BJ (cell line): ENCODE measurements around the gene CTNND2. TPM values are rescaled to one million over a fixed set of nuclear protein-coding genes. Genes with fewer than 3 reads are reported as not detected.

Experiments
- CTCF ChIA-PET: fragments of 350-600 bp; formaldehyde crosslinking; extraction: SDS; loops from one replicate; lab custom pipeline; 2021; ENCODE audit warnings: antibody characterized with exemption, inconsistent platforms; lab: Yijun Ruan, JAX
- POLR2A ChIA-PET: fragments of 300-600 bp; sonication (Branson Sonifier 250); formaldehyde crosslinking; extraction: SDS; loops from one replicate; lab custom pipeline; 2021; ENCODE audit warnings: antibody characterized with exemption; lab: Charles Lee
- DNase-seq: peaks from one replicate; pipeline ENCODE4 v3.0.0-alpha.2; 2011; ENCODE audit warnings: low read depth
- H3K27me3 ChIP-seq: 2 replicates; pipeline ENCODE4 v1.6.0; 2011; ENCODE audit warnings: low read length; ENCODE audit not compliant: control insufficient read depth, insufficient read depth
- H3K36me3 ChIP-seq: 2 replicates; pipeline ENCODE4 v1.5.1; 2011; ENCODE audit warnings: low read length; ENCODE audit not compliant: control insufficient read depth, insufficient read depth
- H3K4me3 ChIP-seq: 2 replicates; pipeline ENCODE4 v1.5.1; 2011; ENCODE audit warnings: low read depth, mild to moderate bottlenecking, control low read depth, low read length
- polyA plus RNA-seq: library from polyadenylated mRNA; depleted of rRNA; stranded (reverse); fragments of >200 nt; gene quantifications from 2 replicates; pipeline ENCODE4 v1.2.3, GENCODE V29; 2011
- TF ChIP-seq, protein P1 (sequence below): IDR thresholded peaks from 2 replicates; pipeline ENCODE4 v1.5.1; 2011; ENCODE audit warnings: low read depth, mild to moderate bottlenecking, control low read depth, inconsistent platforms, low read length, moderate library complexity; ENCODE audit not compliant: insufficient read depth

CTNND2 gene
- polyA plus RNA-seq, 1 experiment, result not detected

DNA sequence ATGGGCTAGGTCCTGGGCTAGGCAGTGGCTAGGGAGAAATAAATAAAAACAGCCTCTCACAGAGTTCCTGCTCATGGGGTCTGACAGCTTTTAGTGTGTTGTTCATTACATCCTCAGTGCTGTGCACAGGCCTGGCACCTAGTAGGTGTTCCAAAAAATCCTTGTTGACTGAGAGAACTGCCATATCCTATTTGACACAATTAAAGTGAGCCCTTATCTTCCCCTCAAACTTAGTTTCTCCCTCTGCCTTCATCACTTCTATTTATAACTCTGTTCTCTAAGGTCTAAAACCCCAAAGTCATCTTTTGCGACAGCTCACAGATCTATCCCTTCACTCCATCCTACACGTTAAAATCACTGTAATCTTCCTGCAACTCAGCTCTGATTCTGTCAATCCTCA lies 594.1 kb downstream of the CTNND2 start:
- TF ChIP-seq, protein P1, sequence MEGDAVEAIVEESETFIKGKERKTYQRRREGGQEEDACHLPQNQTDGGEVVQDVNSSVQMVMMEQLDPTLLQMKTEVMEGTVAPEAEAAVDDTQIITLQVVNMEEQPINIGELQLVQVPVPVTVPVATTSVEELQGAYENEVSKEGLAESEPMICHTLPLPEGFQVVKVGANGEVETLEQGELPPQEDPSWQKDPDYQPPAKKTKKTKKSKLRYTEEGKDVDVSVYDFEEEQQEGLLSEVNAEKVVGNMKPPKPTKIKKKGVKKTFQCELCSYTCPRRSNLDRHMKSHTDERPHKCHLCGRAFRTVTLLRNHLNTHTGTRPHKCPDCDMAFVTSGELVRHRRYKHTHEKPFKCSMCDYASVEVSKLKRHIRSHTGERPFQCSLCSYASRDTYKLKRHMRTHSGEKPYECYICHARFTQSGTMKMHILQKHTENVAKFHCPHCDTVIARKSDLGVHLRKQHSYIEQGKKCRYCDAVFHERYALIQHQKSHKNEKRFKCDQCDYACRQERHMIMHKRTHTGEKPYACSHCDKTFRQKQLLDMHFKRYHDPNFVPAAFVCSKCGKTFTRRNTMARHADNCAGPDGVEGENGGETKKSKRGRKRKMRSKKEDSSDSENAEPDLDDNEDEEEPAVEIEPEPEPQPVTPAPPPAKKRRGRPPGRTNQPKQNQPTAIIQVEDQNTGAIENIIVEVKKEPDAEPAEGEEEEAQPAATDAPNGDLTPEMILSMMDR, result no peak
- DNase-seq, result no peak
- POLR2A ChIA-PET, result no interaction called here
- CTCF ChIA-PET, result no interaction called here
- no peaks in the 10 kb centered on the region for H3K27me3 ChIP-seq
- no peak overlapping the region for H3K4me3 ChIP-seq
- no peaks in the 10 kb centered on the region for H3K36me3 ChIP-seq

DNA sequence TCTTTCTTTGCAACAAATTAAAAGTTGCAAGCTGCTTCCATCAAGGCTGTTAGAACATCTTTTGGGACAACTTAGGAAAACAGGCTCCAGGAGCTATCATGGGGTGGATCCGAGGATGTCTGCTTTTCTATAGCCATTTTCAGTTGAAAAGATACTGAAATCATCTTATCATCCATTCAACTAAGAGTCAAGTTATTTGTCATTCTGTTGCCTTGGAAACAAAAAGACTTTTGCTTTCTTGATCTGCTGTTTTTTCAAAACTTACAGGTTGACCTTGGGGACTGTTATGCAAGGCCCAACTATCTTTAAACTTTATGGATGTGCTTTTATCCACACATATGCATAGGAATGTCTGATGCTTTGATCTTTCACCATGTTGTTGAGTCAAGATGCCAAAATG lies 597.9 kb downstream of the CTNND2 start:
- no peak for DNase-seq
- TF ChIP-seq, protein P1, result no peak
- CTCF ChIA-PET, result no interaction called here
- POLR2A ChIA-PET, result no interaction called here
- no peaks in the 10 kb centered on the region for H3K27me3 ChIP-seq
- H3K36me3 ChIP-seq, result no peaks in the 10 kb centered on the region
- H3K4me3 ChIP-seq, result no peak overlapping the region

DNA sequence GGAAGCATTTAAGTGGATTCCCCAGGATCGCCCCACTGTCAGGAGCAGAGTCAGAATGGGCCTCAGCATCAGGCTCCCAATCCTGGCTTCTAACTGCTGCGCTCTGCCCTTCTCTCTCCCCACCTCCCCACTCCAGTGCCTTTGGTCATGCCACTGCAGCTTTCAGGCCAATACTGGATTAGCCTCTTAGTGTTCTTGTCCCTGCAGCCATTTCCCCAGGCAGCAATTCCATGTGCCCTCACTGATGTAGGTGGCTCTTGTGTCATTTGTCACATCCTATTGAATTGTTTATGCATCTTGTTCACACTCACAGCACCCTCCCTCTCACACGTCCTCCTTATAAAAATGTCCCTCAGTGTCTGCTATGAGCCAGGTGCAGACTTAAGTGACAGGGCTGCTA lies 599.0 kb downstream of the CTNND2 start:
- ChIA-PET POLR2A (no interaction called here), CTCF (no interaction called here)
- TF ChIP-seq, protein P1, result no peak
- H3K36me3 ChIP-seq, result no peaks in the 10 kb centered on the region
- no peak for DNase-seq
- H3K4me3 ChIP-seq, result no peak overlapping the region
- H3K27me3 ChIP-seq, result no peaks in the 10 kb centered on the region

DNA sequence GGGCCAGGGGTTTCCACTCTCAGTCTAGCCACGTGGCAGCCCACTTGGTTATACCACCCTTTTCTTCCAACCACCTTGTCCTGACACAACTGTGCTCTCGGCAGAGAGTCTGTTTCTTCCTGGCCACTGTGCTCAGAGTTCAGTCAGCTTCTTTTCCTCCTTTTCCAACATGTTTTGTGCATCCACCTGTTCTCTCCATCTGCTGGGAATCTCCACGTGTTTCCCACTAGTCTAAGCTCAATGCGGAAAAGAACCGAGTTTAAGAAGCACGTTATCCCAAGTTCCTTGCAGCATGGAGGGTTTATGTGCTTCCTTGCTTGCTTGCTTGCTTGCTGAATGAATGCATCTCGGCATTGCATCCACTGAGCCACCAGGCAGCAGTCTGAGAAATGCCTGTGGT lies 599.6 kb downstream of the CTNND2 start:
- H3K27me3 ChIP-seq, result no peaks in the 10 kb centered on the region
- TF ChIP-seq, protein P1, result no peak
- no peak overlapping the region for H3K4me3 ChIP-seq
- ChIA-PET CTCF (no interaction called here), POLR2A (no interaction called here)
- no peak for DNase-seq
- no peaks in the 10 kb centered on the region for H3K36me3 ChIP-seq

DNA sequence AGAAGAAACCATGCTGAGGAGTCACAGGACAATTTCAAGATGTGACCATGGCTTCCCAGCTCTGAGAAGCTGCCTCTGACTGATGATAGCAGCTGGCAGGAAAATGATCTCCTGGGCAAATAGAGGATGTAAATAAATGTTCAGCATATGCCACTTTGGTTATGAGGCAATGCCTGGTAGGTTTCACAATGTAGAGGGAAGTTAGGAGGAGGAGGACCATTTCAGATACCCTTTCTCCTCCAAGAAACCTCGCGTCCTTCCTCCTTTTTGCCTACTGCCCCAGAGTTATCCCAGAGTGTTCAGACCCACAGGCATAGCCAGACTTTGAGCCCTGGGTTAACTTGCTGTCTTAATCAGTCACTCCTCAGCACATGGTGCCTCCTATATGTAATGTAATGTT lies 601.6 kb downstream of the CTNND2 start:
- TF ChIP-seq, protein P1, result no peak
- CTCF ChIA-PET, result interaction anchor here (1.0 kb wide), 1 partner anchor 9 kb away, joined by 3 read pairs; no protein-coding TSS in a partner anchor
- DNase-seq, result no peak
- Histone ChIP-seq H3K4me3 (no peak overlapping the region), H3K36me3 (no peaks in the 10 kb centered on the region), H3K27me3 (no peaks in the 10 kb centered on the region)
- POLR2A ChIA-PET, result no interaction called here
